Pancreas (tissue), 10 donors: ENCODE results near the gene IQSEC1. TPM values are rescaled to one million over a fixed set of nuclear protein-coding genes. Genes with fewer than 3 reads are reported as not detected.

ENCODE experiments used
- ATAC-seq, 4 donors: fragments of 200-7000 bp; cut with Tn5 transposase; one replicate each; pipeline versions ENCODE4 v1.8.0 to v1.9.1; 2020; ENCODE audit warnings: mild to moderate bottlenecking in 4 of 4, moderate library complexity in 4 of 4
- DNase-seq, 6 donors: peaks; one replicate each; pipeline ENCODE4 v3.0.0-alpha.2; 2020
- FAIRE-seq: peaks from 2 replicates; lab custom pipeline; 2012; peaks lifted over from hg19 to GRCh38; lab: Jason Lieb, UNC
- H3K27ac ChIP-seq, 4 donors: fragments of 200-600 bp; sonication (generic); 1 replicate in 3 of 4; 2 replicates in 1 of 4; pipeline versions ENCODE4 v1.5.0 to v1.8.0; 2020
- H3K27me3 ChIP-seq, 4 donors: fragments of 200-600 bp; one replicate each; pipeline ENCODE4 v1.8.0; 2021
- H3K36me3 ChIP-seq, 3 donors: fragments of 200-600 bp; sonication (generic) in 1 of 3; one replicate each; pipeline versions ENCODE4 v1.5.0 to v1.8.0; 2020 to 2021
- H3K4me1 ChIP-seq, 3 donors: fragments of 200-600 bp; one replicate each; pipeline ENCODE4 v1.8.0; 2021
- H3K4me3 ChIP-seq, 4 donors: fragments of 200-600 bp; sonication (generic) in 2 of 4; one replicate each; pipeline versions ENCODE4 v1.5.0 to v1.8.0; 2020 to 2021
- H3K9me3 ChIP-seq, 4 donors: fragments of 200-600 bp; one replicate each; pipeline ENCODE4 v1.8.0; 2021
- CTCF ChIP-seq, 4 donors: fragments of 200-600 bp; sonication (generic) in 3 of 4; IDR thresholded peaks; one replicate each; pipeline versions ENCODE4 v1.5.0 to v1.8.0; 2021; ENCODE audit warnings: antibody characterized with exemption in 4 of 4
- WGBS, 2 donors: extraction: QIAGEN DNeasy Blood & Tissue Kit; methylation state at CpG; one replicate each; pipeline ENCODE4 v1.1.7; 2013; 5-methylcytosine and 5-hydroxymethylcytosine counted together
- intact Hi-C, 3 donors: fragments of 100-400 bp; cut with DNase I; formaldehyde crosslinking; loops; one replicate each; pipeline versions ENCODE4 v1.11.1 to v1.14.2; 2022
- polyA plus RNA-seq, 2 donors: library from polyadenylated mRNA; stranded (reverse); fragments of 200-250 nt; gene quantifications; one replicate each; pipeline ENCODE4 v1.2.3, GENCODE V29; 2013
- total RNA-seq, 6 donors: library from RNA; stranded (reverse); fragmentation: NEBNext Ultra II Directional in 4 of 6; extraction: Animal tissue kit (Norgen Biotek cat#: 25700) in 4 of 6; gene quantifications; one replicate each; pipeline versions ENCODE4 v1.2.1 to v1.2.4, GENCODE V29; 2021 to 2023
- donor health status: healthy with polysubstance abuse.
- donor health status: DM: no; HTN: no; CAD: no; lungs with moderate emphysema.
- donor health status: DM: no; HTN: no; CAD: no.
- donor health status: control.
- donor health status: control.
- donor health status: Bipolar disorder and iron deficiency.
- donor health status: DM: yes; HTN: yes; CAD: no.
- donor health status: DM: no; HTN: no; CAD: no.
- donor health status: DM: no; HTN: no; CAD: no.
- donor health status: DM: yes; HTN: yes; CAD: no.

The IQSEC1 gene
- total and polyA plus RNA-seq, 8 donors: 15.0 to 27.9 (median 23.1) TPM

DNA sequence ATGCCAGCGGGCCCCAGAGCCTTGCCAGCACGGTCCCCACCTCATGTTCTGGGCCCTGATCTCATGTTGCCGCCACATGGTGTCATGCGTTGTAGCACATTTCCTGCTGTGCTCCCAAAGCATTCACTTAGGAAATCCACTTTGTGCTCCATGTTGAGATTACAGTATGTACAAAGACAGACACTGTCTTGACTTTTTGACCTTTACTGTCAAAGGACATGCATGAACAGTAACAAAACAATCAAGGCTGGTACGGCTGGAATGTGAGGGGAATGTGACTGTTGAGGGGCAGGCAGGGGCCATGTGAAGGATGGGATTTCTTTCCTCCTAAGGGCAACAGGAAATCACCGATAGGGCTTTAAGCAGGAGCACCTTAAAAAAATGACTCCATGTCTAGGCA lies 178.6 kb downstream of the IQSEC1 start:
- 52 to 61% methylated on average over 6 of the region's 6 CpGs for WGBS, 2 donors
- FAIRE-seq (no peak), ATAC-seq (no peak), DNase-seq (peak in 1 of 6 donors; percentile 7)
- no peaks in the 10 kb centered on the region for H3K4me1 ChIP-seq
- no peak overlapping the region for H3K4me3 ChIP-seq
- H3K27ac ChIP-seq: no peak overlapping the region
- no peaks in the 10 kb centered on the region for H3K27me3 ChIP-seq
- H3K9me3 ChIP-seq: no peaks in the 10 kb centered on the region
- no peak for TF ChIP-seq CTCF (IDR thresholded peaks at IDR 0.05)
- peaks cover 0 to 5% (median 0%) of the 10 kb centered on the region in 3 donors for H3K36me3 ChIP-seq
- intact Hi-C loops: no loop called here

GRCh38 chr3:12893852-12894251 lies 179.4 kb downstream of the IQSEC1 start:
- WGBS, 2 donors: 28 to 45% methylated on average over 9 of the region's 9 CpGs
- FAIRE-seq (no peak), ATAC-seq (no peak), DNase-seq (no peak)
- Histone ChIP-seq H3K4me3 (no peak overlapping the region), H3K27me3 (no peaks in the 10 kb centered on the region), H3K36me3 (peaks cover 0 to 2% (median 0%) of the 10 kb centered on the region in 3 donors), H3K27ac (no peak overlapping the region), H3K4me1 (no peaks in the 10 kb centered on the region), H3K9me3 (no peaks in the 10 kb centered on the region)
- intact Hi-C loops: no loop called here
- TF ChIP-seq CTCF (IDR thresholded peaks at IDR 0.05): no peak

GRCh38 chr3:12893247-12893646 lies 180.0 kb downstream of the IQSEC1 start:
- Histone ChIP-seq H3K9me3 (no peaks in the 10 kb centered on the region), H3K27me3 (peaks cover 0 to 3% (median 0%) of the 10 kb centered on the region in 4 donors), H3K27ac (no peak overlapping the region), H3K4me1 (no peaks in the 10 kb centered on the region), H3K36me3 (no peaks in the 10 kb centered on the region), H3K4me3 (no peak overlapping the region)
- 38 to 41% methylated on average over 2 of the region's 2 CpGs for WGBS, 2 donors
- intact Hi-C loops: no loop called here
- ATAC-seq (no peak), DNase-seq (no peak), FAIRE-seq (no peak)
- TF ChIP-seq CTCF (IDR thresholded peaks at IDR 0.05): no peak

DNA sequence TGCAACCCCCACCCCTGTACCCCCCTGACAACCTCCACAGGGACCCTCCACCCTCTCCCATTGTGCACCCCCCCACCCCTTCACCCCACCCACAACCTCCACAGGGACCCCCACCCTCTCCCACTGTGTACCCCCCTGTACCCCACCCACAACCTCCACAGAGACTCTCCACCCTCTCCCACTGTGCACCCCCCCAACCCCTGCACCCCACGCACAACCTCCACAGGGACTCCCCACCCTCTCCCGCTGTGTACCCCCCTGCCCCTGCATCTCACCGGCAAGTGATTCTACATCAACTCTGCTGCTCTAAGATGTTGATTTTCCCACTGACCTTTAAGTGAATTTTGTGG lies 180.4 kb downstream of the IQSEC1 start:
- no peak for TF ChIP-seq CTCF (IDR thresholded peaks at IDR 0.05)
- Histone ChIP-seq H3K27ac (no peak overlapping the region), H3K4me3 (no peak overlapping the region), H3K4me1 (no peaks in the 10 kb centered on the region), H3K36me3 (no peaks in the 10 kb centered on the region), H3K27me3 (peaks cover 0 to 5% (median 0%) of the 10 kb centered on the region in 4 donors), H3K9me3 (no peaks in the 10 kb centered on the region)
- WGBS, 2 donors: 28 to 35% methylated on average over 3 of the region's 3 CpGs
- ATAC-seq (no peak), FAIRE-seq (no peak), DNase-seq (no peak)
- intact Hi-C loops: no loop called here

- peak; percentile 74 to 83 (median 78) for TF ChIP-seq CTCF (IDR thresholded peaks at IDR 0.05)
- no peak for FAIRE-seq
- DNase-seq: peak in 4 of 6 donors; percentile 24 to 73 (median 44)
- Histone ChIP-seq H3K36me3 (no peaks in the 10 kb centered on the region), H3K9me3 (no peaks in the 10 kb centered on the region), H3K27ac (no peak overlapping the region), H3K4me1 (no peaks in the 10 kb centered on the region), H3K4me3 (no peak overlapping the region), H3K27me3 (peaks cover 0 to 5% (median 0%) of the 10 kb centered on the region in 4 donors)
- WGBS, 2 donors: 9 to 13% methylated on average over 16 of the region's 16 CpGs
- intact Hi-C loops: no loop called here
- ATAC-seq: peak; percentile 66 to 93 (median 85)
Measured at GRCh38 chr3:12891985-12892839, 181.0 kb downstream of the IQSEC1 start.
